Right ventricle myocardium inferior (tissue), 1 donor: ENCODE results near the gene PDLIM1. TPM values are rescaled to one million over a fixed set of nuclear protein-coding genes. Genes with fewer than 3 reads are reported as not detected.
"Not testable (repeated sequence)": the region's sequence is repeated elsewhere in the genome, so short reads cannot be mapped to it uniquely, and the experiment has no call there.

ENCODE experiments used
- ATAC-seq: fragments of 200-7000 bp; cut with Tn5 transposase; one replicate; pipeline ENCODE4 v1.9.1; 2020; ENCODE audit warnings: mild to moderate bottlenecking, moderate library complexity
- DNase-seq: peaks from one replicate; pipeline ENCODE4 v3.0.0; 2021; ENCODE audit errors: missing footprints
- intact Hi-C: fragments of 100-400 bp; cut with DNase I; formaldehyde crosslinking; loops from one replicate; pipeline ENCODE4 v1.11.0; 2022
- total RNA-seq: library from RNA; stranded (reverse); fragmentation: NEBNext Ultra II Directional; extraction: Animal tissue kit (Norgen Biotek cat#: 25700); gene quantifications from one replicate; pipeline ENCODE4 v1.2.1, GENCODE V29; 2021
- donor health status: DM: no; HTN: yes; CAD: no; lungs with severe emphysema.

The PDLIM1 gene
- total RNA-seq, 1 donor from 2014 or later, result 273 TPM

DNA sequence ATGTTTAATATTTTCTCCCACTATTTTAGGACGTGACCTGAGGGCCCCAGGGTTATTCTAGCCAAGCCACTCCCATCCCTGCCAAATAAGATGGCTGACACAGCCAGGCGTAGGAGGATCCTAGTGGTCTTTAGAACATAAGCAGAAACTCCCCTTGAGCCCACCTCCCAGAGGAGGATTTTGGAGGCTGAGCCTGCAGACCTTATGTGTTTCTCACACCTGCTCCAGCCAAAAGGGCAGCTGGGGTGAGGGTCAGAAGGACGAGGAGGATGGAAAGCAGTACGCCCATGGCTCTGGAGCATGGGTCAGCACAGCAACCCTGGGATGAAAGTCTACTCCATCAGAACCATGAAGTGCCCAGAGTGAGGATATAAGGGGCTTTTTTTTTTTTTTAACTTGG lies 39.9 kb downstream of the PDLIM1 start:
- ATAC-seq (no peak), DNase-seq (no peak)
- intact Hi-C loops, result no loop called here

GRCh38 chr10:95249467-95249866 lies 41.3 kb downstream of the PDLIM1 start:
- no peak for ATAC-seq
- no peak for DNase-seq
- intact Hi-C loops, result loop anchor here (10.0 kb wide), 1 partner anchor 355 kb away; no protein-coding TSS in a partner anchor

- no peak for DNase-seq
- intact Hi-C loops, result loop anchor here (10.0 kb wide), 1 partner anchor 356 kb away; no protein-coding TSS in a partner anchor
Observed at GRCh38 chr10:95248989-95249388, 41.8 kb downstream of the PDLIM1 start.

DNA sequence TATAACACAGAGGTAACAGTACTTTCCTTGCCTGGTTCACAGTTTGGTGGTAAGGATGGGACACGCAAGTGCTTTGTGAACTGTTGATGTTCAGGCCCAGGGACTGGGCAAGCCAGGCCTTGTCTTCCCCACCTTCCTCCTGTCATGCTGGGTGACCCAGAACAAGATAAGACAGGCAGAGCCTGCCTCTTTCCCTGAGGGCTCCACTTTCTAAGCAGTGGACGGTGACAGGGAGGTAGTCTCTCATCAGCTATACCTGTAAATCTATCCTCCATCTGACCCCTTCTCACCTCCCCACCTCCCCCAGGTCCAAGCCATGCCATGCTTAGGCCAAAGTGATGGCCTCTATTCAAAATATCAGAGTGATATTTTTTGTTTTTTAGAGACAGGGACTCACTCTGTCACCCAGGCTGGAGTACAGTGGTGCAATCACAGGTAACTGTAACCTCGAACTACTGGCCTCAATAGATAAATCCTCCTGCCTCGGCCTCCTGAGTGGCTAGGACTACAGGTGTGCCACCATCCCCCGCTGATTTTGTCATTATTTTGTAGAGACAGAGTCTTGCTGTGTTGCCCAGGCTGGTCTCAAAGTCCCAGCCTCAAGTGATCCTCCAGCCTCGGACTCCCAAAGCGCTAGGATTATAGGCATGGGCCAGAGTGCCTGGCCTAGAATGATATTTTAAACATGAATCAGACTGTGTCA lies 42.8 kb downstream of the PDLIM1 start:
- DNase-seq (no peak), ATAC-seq (peak; percentile 84)
- intact Hi-C loops, result loop anchor here (2.0 to 10.0 kb wide), 3 partner anchors 41 to 357 kb away; no protein-coding TSS in a partner anchor

More at GRCh38 chr10:95248989-95249388, 41.8 kb downstream of the PDLIM1 start:
- peak; percentile 74 for ATAC-seq

- intact Hi-C loops, result loop anchor here (2.0 to 10.0 kb wide), 3 partner anchors 41 to 357 kb away; no protein-coding TSS in a partner anchor
- no peak for ATAC-seq
- no peak for DNase-seq
Observed at GRCh38 chr10:95247200-95247880, 43.5 kb downstream of the PDLIM1 start.

- DNase-seq, result peak; percentile 83
- ATAC-seq, result peak; percentile 51
- intact Hi-C loops, result loop anchor here (1.0 to 10.0 kb wide), 4 partner anchors 42 to 358 kb away; no protein-coding TSS in a partner anchor
Observed at GRCh38 chr10:95246582-95247051, 44.2 kb downstream of the PDLIM1 start.

DNA sequence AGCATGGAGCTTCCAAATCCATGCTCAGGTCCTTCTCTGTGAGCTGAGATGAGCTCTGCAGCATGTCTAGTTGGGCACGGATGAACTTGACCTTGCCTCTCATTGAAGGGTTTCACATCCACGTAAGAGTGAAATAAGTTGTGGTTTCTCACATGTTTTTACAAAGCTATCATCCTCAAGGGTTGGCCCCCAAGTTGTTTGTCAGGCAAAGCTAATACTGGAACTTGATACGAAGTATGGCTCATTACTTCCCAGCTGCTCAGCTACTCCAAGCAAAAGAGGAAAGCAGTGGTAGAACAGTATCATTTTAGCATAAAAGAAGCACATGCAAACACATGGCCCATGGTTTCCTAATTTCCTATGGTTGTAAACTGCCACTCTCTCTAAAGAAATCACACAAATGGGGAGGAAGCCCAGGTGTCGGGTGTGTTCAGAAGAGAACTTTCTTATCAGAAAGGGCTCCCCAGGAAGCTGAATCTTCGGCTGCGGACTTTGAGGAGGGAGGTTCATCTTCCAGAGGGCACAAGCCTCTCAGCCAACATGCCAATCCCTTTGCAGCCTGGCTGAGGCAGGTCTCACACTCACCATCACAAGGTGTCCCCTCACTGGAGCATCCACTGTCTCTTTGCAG lies 45.3 kb downstream of the PDLIM1 start:
- DNase-seq (no peak), ATAC-seq (no peak)
- intact Hi-C loops, result loop anchor here (1.0 to 10.0 kb wide), 4 partner anchors 43 to 359 kb away; no protein-coding TSS in a partner anchor

DNA sequence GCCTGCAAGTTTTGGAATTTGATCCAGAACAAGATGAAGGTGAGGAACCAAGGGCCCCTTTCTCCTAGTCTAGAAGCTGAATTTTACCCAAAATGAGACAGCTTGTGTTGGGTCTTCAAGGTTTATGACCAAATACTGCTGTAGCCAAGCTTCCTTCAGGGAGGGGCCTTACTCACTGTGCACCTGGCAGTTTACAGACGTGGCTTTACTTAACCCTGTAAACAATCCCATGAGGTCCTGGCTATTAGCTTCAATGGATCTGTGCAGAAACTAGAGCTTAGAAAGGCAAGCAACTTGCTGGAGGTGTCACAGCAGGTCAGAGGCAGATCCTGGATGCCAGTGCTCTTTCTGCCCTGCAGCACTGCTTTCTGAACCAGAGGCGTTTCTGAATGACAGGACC lies 46.7 kb downstream of the PDLIM1 start:
- intact Hi-C loops, result loop anchor here (10.0 kb wide), 1 partner anchor 361 kb away; no protein-coding TSS in a partner anchor
- no peak for ATAC-seq
- DNase-seq, result no peak

DNA sequence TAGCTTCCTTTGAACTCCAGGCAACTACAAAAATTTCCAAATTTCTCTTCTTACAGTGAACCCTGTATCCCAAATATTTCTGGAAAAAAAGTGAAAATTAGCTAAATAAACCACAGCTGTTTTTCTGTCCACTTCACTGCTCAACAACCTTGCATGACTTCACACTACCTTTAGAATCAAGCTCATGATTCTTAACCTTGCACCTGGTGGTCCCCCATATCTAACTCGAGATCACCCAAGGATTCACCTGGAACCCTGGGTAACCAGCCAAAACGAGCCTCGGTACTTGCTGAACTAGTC lies 47.5 kb downstream of the PDLIM1 start:
- ATAC-seq, result no peak
- no peak for DNase-seq
- intact Hi-C loops, result loop anchor here (10.0 kb wide), 1 partner anchor 362 kb away; no protein-coding TSS in a partner anchor

DNA sequence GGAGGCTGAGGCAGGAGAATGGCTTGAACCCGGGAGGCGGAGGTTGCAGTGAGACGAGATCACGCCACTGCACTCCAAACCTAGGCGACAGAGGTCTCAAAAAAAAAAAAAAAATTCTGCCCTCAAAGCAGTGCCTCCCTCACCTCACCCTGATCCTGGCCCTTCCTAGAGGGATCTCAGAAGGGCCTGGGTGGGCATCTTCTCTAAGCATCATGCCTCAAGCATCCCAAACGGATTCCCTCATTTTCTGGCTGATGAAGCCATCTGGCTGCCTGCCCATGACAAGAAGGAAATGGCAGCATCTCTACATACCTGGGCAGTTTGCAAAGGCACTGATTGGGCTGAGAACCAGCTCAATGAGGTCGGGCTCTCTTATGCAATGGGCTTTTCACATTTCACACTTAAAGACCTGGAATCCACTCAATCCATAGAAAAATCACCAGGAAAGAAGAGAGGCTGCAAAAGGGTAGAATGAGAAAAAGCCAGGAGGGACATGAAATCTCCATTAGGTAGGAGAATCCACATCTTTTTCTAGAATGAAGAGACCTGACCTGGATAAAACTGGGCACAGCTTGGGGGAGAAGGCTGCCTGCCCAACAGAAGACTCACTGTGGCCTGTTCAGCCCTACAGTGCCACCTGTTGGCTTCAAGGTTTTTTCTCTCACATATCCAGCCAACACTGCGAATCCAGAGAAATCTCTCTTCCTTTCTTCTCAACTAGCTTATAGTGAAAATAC lies 48.1 kb downstream of the PDLIM1 start:
- intact Hi-C loops, result loop anchor here (10.0 kb wide), 1 partner anchor 362 kb away; no protein-coding TSS in a partner anchor
- DNase-seq (no peak), ATAC-seq (no peak)

DNA sequence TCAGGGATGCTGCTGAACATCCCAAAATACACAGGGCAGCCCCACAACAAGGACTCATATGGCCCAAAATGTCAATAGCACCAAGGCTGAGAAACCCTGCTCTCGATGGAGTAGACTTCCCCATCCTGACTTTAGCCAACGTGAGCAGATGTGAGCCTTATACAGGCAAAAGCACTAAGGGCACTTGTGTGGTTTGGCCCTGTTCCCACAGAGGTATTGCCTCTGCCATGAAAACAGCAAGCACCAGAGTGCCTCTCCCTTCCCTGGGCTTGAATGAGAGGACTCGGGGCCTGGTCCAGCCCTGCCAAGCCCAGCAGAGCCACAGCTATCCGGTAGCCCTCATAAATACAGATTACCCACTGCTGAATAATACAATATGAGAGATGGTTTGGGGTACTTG lies 49.3 kb downstream of the PDLIM1 start:
- peak; percentile 30 for ATAC-seq
- intact Hi-C loops, result loop anchor here (10.0 kb wide), 1 partner anchor 363 kb away; no protein-coding TSS in a partner anchor
- DNase-seq, result no peak

DNA sequence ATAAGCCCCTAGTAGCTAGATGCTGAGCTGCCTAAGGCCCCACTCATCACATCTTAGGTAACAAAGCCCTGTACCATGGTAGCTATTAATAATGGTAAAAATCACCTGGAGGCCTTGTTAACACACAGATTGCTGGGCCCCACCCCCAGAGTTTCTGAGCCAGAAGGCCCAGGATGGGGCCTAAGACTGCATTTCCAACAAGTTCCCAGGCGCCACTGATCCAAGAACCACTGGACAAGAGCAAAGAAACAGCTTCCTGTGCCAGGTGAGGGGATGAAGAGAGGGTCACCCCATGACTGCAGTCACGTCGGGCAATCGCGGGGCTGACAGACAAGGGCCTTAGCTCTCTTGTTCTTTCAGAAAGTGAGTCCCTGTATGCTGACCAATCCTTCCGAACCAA lies 50.0 kb downstream of the PDLIM1 start:
- DNase-seq (no peak), ATAC-seq (no peak)
- intact Hi-C loops, result loop anchor here (10.0 kb wide), 1 partner anchor 364 kb away; no protein-coding TSS in a partner anchor

- intact Hi-C loops, result loop anchor here (10.0 kb wide), 1 partner anchor 365 kb away; no protein-coding TSS in a partner anchor
- not testable (repeated sequence) for ATAC-seq, DNase-seq
Observed at GRCh38 chr10:95240096-95240495, 50.7 kb downstream of the PDLIM1 start.

DNA sequence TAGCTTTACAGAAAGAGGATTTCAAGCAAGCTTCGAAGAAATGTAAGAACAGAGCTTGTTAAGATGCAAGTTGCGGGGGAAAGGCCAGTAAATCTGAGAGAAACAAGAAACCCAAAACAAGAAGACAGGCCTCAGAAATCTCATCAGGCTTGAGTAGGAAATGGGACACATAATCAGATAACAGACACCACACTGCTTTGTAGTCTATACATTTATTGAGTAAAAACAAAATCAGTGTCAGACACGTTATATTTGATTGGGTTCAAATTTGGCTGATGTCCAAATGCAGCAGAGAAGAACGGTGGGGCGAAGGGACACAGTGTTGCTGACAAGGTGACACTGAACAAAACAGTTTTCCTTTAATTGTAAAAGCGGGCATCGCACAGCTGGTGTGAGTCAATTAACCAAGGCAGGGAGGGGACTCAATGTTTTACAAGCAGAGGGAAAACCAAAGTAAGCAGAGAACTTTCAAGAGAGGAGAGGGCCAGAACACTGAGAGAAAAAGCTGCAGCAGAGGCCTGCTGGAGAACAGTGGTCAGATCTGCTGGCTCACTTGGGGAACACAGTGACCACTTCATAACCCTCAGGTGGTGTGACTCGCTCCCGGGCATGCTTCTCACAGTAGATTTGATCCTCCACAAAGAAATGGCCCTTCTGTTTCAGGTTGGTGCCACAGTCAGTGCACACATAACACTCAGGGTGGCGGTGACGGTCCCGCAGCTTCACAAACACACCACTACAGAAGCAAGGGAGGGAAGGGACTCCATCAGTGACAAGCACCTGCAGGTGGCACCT lies 53.2 kb downstream of the PDLIM1 start:
- ATAC-seq, result no peak
- DNase-seq, result no peak
- intact Hi-C loops, result no loop called here

DNA sequence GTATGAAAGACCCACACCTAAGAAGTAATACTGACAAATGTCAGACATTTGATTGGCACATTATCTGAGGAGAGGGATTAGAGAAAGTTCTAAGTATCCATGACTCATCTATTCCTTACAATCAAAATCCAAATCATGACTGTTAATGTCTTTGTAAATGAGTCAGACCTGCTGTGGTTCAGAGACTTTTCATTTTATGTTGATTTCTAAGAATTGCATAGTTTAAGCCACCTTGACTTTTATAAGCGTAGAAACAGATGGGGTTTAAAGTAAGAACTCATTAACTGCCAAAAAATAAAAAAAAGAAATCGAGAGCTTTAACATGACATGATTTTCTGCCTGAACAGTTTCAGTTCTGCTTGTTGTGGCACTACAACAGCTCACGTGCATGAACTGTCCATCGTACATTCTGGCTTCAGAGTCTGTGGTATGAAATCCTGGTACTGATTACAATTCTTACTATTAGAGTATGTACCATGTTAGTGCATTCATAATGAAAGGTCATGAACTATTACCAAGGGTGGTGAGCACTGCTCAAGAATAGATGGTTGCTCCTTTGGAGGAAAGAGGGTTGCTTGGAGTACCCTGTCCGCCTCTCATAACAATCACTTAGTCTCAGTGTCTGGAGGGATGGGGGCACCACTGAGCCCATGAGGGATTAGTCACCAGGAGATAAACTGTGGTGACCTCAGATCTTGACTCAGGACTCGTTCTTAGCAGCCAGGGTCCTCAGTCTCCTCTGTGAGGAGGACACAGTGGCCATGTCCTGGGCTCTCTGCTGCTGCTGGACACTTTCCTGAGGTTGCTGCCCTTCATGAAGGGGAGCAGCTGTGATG lies 54.5 kb downstream of the PDLIM1 start:
- ATAC-seq, result no peak
- intact Hi-C loops, result no loop called here
- no peak for DNase-seq

- DNase-seq (no peak), ATAC-seq (no peak)
- intact Hi-C loops, result no loop called here
Observed at GRCh38 chr10:95235676-95236067, 55.1 kb downstream of the PDLIM1 start.

DNA sequence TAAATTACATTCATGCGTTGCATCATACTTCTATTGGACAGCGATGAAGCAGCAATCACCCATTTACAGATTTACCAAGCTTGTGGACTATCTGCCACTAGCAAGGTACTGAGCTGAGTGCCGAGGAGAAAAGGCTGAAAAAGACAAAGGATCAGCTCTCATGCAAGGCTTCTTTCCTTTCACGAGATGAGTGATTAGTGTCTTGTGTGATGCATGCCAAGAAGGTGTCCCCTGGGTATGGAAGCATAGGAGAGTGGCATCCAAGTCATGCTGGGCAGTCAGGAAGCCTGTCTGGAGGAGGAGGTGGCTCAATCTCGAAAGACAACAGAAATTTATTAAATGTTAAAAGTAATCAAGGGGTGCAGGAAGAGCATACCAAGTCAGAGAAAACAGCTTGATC lies 55.9 kb downstream of the PDLIM1 start:
- no peak for ATAC-seq
- DNase-seq, result no peak
- intact Hi-C loops, result no loop called here
